ENCODE data around the gene TGM6. TPM values are rescaled to one million over a fixed set of nuclear protein-coding genes. Genes with fewer than 3 reads are reported as not detected.

TGM6 gene
- total and polyA plus RNA-seq, 2 donors, result not detected

DNA sequence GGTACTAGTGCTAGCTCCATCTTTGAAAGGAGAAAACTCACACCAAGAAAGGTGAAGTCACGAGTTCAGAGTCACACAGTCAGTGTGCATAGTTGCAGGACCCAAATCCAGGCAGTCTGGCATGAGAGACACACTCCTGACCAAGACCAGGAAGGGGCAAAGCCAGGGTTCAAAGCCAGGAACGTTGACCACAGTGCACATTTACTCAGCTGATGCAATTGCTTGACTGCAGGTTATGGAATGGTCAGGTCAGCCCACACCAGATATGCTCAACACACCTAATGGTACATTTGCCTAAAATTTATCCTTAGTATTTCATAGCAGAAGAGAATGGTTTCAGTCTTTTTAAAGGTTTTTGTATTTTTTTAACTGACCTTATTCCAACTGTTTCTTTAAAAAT lies 37.7 kb downstream of the TGM6 start:
- H3K4me1 ChIP-seq (ENCODE audit: control insufficient read depth in 2 of 2, insufficient read depth in 2 of 2, low read length in 2 of 2), result no peaks in the 10 kb centered on the region
- H3K36me3 ChIP-seq (ENCODE audit: control insufficient read depth in 2 of 2, insufficient read depth in 2 of 2, low read length in 1 of 2), result no peaks in the 10 kb centered on the region
- DNase-seq (ENCODE audit: low read depth in 6 of 9, low spot score in 9 of 9), result no peak
- no peaks in the 10 kb centered on the region for H3K9me3 ChIP-seq (ENCODE audit: control insufficient read depth in 2 of 2, insufficient read depth in 1 of 2, low read length in 1 of 2)
- H3K27me3 ChIP-seq (ENCODE audit: control insufficient read depth in 2 of 2, insufficient read depth in 1 of 2, low read length in 1 of 2), result peaks cover 0 to 4% of the 10 kb centered on the region in 2 donors
- no peak overlapping the region for H3K27ac ChIP-seq (ENCODE audit: low read depth in 1 of 2, low read length in 1 of 2)
- 58% methylated on average over 2 of the region's 2 CpGs for WGBS
- no peak overlapping the region for H3K4me3 ChIP-seq (ENCODE audit: low read length in 2 of 2)

DNA sequence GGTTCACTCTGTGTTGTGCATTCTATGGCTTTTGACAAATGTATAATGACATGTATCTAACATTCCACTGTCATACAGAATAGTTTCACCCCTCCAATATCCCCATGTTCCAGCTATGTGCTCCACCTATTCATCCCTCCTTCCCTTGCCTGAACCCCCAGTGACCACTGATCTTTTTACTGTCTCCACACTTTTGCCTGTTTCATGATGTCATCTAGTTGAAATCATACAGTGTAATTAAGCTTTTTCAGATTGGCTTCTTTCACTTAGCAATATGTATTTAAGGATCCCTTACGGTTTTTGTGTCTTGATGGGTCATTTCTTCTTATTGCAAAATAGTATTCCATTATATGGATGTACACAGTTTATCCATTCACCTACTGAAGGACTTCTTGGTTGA lies 39.8 kb downstream of the TGM6 start:
- Histone ChIP-seq H3K4me1 (ENCODE audit: control insufficient read depth in 2 of 2, insufficient read depth in 2 of 2, low read length in 2 of 2) (no peaks in the 10 kb centered on the region), H3K27ac (ENCODE audit: low read depth in 1 of 2, low read length in 1 of 2) (no peak overlapping the region), H3K36me3 (ENCODE audit: control insufficient read depth in 2 of 2, insufficient read depth in 2 of 2, low read length in 1 of 2) (no peaks in the 10 kb centered on the region), H3K4me3 (ENCODE audit: low read length in 2 of 2) (no peak overlapping the region), H3K27me3 (ENCODE audit: control insufficient read depth in 2 of 2, insufficient read depth in 1 of 2, low read length in 1 of 2) (peaks cover 0 to 4% of the 10 kb centered on the region in 2 donors), H3K9me3 (ENCODE audit: control insufficient read depth in 2 of 2, insufficient read depth in 1 of 2, low read length in 1 of 2) (no peaks in the 10 kb centered on the region)
- no peak for DNase-seq (ENCODE audit: low read depth in 6 of 9, low spot score in 9 of 9)
- 91% methylated on average over 1 of the region's 1 CpG for WGBS

DNA sequence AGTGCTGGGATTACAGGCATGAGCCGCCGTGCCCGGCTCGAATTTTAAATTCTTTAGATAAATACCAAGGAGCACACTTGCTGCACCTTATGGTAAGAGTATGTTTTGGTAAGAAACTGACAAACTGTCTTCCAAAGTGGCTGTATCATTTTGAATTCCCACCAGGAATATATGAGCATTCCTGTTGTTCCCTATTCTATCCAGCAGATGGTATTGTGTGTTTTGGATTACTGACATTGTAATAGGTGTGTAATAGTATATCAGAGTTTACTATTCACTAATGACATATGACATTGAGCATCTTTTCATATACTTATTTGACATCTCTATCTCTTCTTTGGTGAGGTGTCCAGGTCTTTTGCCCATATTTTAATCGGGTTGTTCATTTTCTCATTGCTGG lies 40.5 kb downstream of the TGM6 start:
- H3K9me3 ChIP-seq (ENCODE audit: control insufficient read depth in 2 of 2, insufficient read depth in 1 of 2, low read length in 1 of 2), result no peaks in the 10 kb centered on the region
- no peak overlapping the region for H3K27ac ChIP-seq (ENCODE audit: low read depth in 1 of 2, low read length in 1 of 2)
- H3K4me3 ChIP-seq (ENCODE audit: low read length in 2 of 2), result no peak overlapping the region
- no peak for DNase-seq (ENCODE audit: low read depth in 6 of 9, low spot score in 9 of 9)
- 92% methylated on average over 5 of the region's 5 CpGs for WGBS
- H3K4me1 ChIP-seq (ENCODE audit: control insufficient read depth in 2 of 2, insufficient read depth in 2 of 2, low read length in 2 of 2), result no peaks in the 10 kb centered on the region
- peaks cover 0 to 4% of the 10 kb centered on the region in 2 donors for H3K27me3 ChIP-seq (ENCODE audit: control insufficient read depth in 2 of 2, insufficient read depth in 1 of 2, low read length in 1 of 2)
- no peaks in the 10 kb centered on the region for H3K36me3 ChIP-seq (ENCODE audit: control insufficient read depth in 2 of 2, insufficient read depth in 2 of 2, low read length in 1 of 2)

DNA sequence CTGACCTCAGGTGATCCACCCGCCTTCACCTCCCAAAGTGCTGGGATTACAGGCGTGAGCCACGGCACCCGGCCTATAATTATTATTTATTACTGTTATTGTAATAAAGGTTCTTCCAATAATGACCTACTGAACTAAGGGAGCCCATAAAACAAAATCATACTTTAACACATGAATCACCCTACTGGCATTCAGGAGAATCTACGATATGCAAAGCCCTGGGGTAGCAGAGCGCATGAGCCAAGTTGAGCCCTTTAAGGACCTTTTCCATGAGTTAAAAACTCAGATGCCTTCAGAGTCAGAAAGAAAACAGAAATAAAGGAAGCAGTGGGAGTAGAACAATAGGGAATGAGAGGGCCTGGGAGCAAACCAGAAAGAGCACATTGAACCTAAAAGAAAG lies 48.4 kb downstream of the TGM6 start:
- Histone ChIP-seq H3K4me3 (ENCODE audit: low read length in 2 of 2) (no peak overlapping the region), H3K27ac (ENCODE audit: low read depth in 1 of 2, low read length in 1 of 2) (no peak overlapping the region), H3K4me1 (ENCODE audit: control insufficient read depth in 2 of 2, insufficient read depth in 2 of 2, low read length in 2 of 2) (no peaks in the 10 kb centered on the region), H3K9me3 (ENCODE audit: control insufficient read depth in 2 of 2, insufficient read depth in 1 of 2, low read length in 1 of 2) (no peaks in the 10 kb centered on the region), H3K27me3 (ENCODE audit: control insufficient read depth in 2 of 2, insufficient read depth in 1 of 2, low read length in 1 of 2) (no peaks in the 10 kb centered on the region), H3K36me3 (ENCODE audit: control insufficient read depth in 2 of 2, insufficient read depth in 2 of 2, low read length in 1 of 2) (no peaks in the 10 kb centered on the region)
- no peak for DNase-seq (ENCODE audit: low read depth in 6 of 9, low spot score in 9 of 9)
- WGBS, result 93% methylated on average over 6 of the region's 6 CpGs

DNA sequence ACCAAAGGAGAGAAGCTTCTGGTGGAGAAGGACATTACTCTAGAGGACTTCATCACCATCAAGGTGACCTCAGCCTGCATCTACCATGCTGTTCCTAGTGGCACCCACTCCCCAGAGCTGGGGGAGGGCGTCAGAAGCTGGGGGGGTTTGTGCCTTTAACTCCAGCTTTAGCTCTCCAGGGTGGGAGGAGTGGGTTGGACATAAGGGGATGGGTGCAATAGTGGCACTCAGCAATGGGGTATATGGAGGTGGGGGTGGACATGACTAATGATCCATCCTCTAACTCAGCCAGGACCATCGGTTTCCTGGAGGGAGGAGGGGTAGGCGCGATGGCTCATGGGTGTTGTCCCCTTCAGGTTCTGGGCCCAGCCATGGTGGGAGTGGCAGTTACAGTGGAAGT lies 49.8 kb downstream of the TGM6 start:
- 91% methylated on average over 4 of the region's 4 CpGs for WGBS

DNA sequence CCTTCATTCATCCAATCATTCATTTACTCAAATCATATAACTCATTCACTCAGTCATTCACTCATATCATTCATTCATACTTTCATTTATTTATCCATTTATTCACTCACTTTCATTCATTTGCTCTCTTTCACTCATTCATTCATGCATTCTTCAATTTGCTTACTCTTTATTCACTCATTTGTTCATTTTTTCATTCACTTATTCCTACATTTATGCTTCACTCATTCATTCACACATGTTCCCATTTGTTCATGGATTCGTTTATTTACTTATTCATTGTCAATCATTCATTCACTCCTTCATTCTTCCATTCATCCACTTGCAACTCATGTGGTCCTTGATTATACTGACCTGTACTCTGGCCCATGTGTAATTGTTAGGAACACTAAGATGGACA lies 50.5 kb downstream of the TGM6 start:
- no peaks in the 10 kb centered on the region for H3K9me3 ChIP-seq (ENCODE audit: control insufficient read depth in 2 of 2, insufficient read depth in 1 of 2, low read length in 1 of 2)
- no peak for DNase-seq (ENCODE audit: low read depth in 6 of 9, low spot score in 9 of 9)
- no peak overlapping the region for H3K4me3 ChIP-seq (ENCODE audit: low read length in 2 of 2)
- H3K4me1 ChIP-seq (ENCODE audit: control insufficient read depth in 2 of 2, insufficient read depth in 2 of 2, low read length in 2 of 2), result no peaks in the 10 kb centered on the region
- H3K27me3 ChIP-seq (ENCODE audit: control insufficient read depth in 2 of 2, insufficient read depth in 1 of 2, low read length in 1 of 2), result no peaks in the 10 kb centered on the region
- H3K36me3 ChIP-seq (ENCODE audit: control insufficient read depth in 2 of 2, insufficient read depth in 2 of 2, low read length in 1 of 2), result no peaks in the 10 kb centered on the region
- no peak overlapping the region for H3K27ac ChIP-seq (ENCODE audit: low read depth in 1 of 2, low read length in 1 of 2)
- 74% methylated on average over 1 of the region's 1 CpG for WGBS

More for the DNA sequence above, 49.8 kb downstream of the TGM6 start:
- Histone ChIP-seq H3K27ac (ENCODE audit: low read depth in 1 of 2, low read length in 1 of 2) (no peak overlapping the region), H3K4me3 (ENCODE audit: low read length in 2 of 2) (no peak overlapping the region), H3K4me1 (ENCODE audit: control insufficient read depth in 2 of 2, insufficient read depth in 2 of 2, low read length in 2 of 2) (no peaks in the 10 kb centered on the region), H3K9me3 (ENCODE audit: control insufficient read depth in 2 of 2, insufficient read depth in 1 of 2, low read length in 1 of 2) (no peaks in the 10 kb centered on the region), H3K27me3 (ENCODE audit: control insufficient read depth in 2 of 2, insufficient read depth in 1 of 2, low read length in 1 of 2) (no peaks in the 10 kb centered on the region), H3K36me3 (ENCODE audit: control insufficient read depth in 2 of 2, insufficient read depth in 2 of 2, low read length in 1 of 2) (no peaks in the 10 kb centered on the region)
- DNase-seq (ENCODE audit: low read depth in 6 of 9, low spot score in 9 of 9), result no peak

DNA sequence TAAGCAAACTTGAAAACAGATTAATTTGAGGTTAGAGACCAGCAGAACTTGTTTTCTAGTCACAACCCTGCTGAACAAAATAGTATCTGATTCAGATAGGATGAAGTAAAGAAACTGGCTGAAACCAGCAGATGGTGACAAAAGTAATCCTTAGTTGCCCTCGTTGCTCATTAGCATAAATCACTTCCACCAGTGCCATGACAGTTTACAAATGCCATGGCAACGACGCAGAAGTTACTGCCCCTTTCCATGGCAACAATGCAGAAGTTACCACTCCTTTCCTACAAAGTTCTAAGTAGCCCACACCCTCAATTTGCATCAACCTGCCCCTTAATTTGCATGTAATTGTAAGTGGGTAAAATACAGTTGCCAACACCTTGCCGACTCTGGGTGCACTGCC lies 66.1 kb downstream of the TGM6 start:
- Histone ChIP-seq H3K27me3 (ENCODE audit: control insufficient read depth in 2 of 2, insufficient read depth in 1 of 2, low read length in 1 of 2) (no peaks in the 10 kb centered on the region), H3K4me1 (ENCODE audit: control insufficient read depth in 2 of 2, insufficient read depth in 2 of 2, low read length in 2 of 2) (no peaks in the 10 kb centered on the region), H3K36me3 (ENCODE audit: control insufficient read depth in 2 of 2, insufficient read depth in 2 of 2, low read length in 1 of 2) (no peaks in the 10 kb centered on the region), H3K9me3 (ENCODE audit: control insufficient read depth in 2 of 2, insufficient read depth in 1 of 2, low read length in 1 of 2) (no peaks in the 10 kb centered on the region), H3K4me3 (ENCODE audit: low read length in 2 of 2) (no peak overlapping the region), H3K27ac (ENCODE audit: low read depth in 1 of 2, low read length in 1 of 2) (no peak overlapping the region)
- no peak for DNase-seq (ENCODE audit: low read depth in 6 of 9, low spot score in 9 of 9)
- WGBS, result 77% methylated on average over 4 of the region's 4 CpGs

DNA sequence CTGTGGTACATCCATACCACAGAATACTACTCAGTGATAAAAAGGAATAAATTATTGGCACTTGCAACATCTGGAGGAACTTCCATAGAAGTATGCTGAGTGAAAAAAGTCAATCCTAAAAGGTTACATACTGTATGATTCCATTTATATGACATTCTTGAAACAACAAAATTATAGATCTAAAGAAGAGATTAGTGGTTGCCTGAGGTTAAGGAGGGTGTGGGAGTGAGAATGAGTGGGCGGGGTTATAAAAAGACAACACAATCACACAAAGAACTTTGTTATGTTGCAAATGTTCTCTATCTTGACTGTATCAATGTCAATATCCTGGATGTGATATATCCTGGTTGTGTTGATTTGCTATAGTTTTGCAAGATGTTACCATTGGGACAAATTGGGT lies 68.7 kb downstream of the TGM6 start:
- no peak overlapping the region for H3K4me3 ChIP-seq (ENCODE audit: low read length in 2 of 2)
- H3K27ac ChIP-seq (ENCODE audit: low read depth in 1 of 2, low read length in 1 of 2), result no peak overlapping the region
- DNase-seq (ENCODE audit: low read depth in 6 of 9, low spot score in 9 of 9), result no peak
- no peaks in the 10 kb centered on the region for H3K27me3 ChIP-seq (ENCODE audit: control insufficient read depth in 2 of 2, insufficient read depth in 1 of 2, low read length in 1 of 2)
- H3K9me3 ChIP-seq (ENCODE audit: control insufficient read depth in 2 of 2, insufficient read depth in 1 of 2, low read length in 1 of 2), result no peaks in the 10 kb centered on the region
- no peaks in the 10 kb centered on the region for H3K4me1 ChIP-seq (ENCODE audit: control insufficient read depth in 2 of 2, insufficient read depth in 2 of 2, low read length in 2 of 2)
- no peaks in the 10 kb centered on the region for H3K36me3 ChIP-seq (ENCODE audit: control insufficient read depth in 2 of 2, insufficient read depth in 2 of 2, low read length in 1 of 2)
- WGBS, result 98% methylated on average over 1 of the region's 1 CpG

DNA sequence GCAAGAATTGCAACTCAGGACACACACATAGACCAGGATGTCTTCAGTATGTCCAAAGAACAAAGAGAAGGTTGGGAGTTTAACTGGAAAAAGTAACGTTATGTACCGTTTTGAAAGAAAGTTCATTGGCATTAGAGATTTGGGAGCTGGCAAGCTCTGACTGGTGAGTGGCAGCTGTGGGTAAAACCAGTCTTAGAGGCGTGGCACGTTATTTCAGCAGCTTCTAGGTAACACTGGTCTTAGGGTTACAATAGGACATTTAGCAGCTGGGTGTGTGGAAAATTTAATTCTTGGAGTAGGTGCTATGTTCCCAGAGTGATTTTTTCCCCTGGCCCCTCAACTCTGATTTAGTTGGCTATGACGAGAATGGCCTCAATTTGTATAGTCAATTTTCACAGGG lies 70.7 kb downstream of the TGM6 start:
- no peak for DNase-seq (ENCODE audit: low read depth in 6 of 9, low spot score in 9 of 9)
- Histone ChIP-seq H3K4me1 (ENCODE audit: control insufficient read depth in 2 of 2, insufficient read depth in 2 of 2, low read length in 2 of 2) (no peaks in the 10 kb centered on the region), H3K27me3 (ENCODE audit: control insufficient read depth in 2 of 2, insufficient read depth in 1 of 2, low read length in 1 of 2) (no peaks in the 10 kb centered on the region), H3K9me3 (ENCODE audit: control insufficient read depth in 2 of 2, insufficient read depth in 1 of 2, low read length in 1 of 2) (no peaks in the 10 kb centered on the region), H3K27ac (ENCODE audit: low read depth in 1 of 2, low read length in 1 of 2) (no peak overlapping the region), H3K4me3 (ENCODE audit: low read length in 2 of 2) (no peak overlapping the region), H3K36me3 (ENCODE audit: control insufficient read depth in 2 of 2, insufficient read depth in 2 of 2, low read length in 1 of 2) (no peaks in the 10 kb centered on the region)
- 95% methylated on average over 5 of the region's 5 CpGs for WGBS
